Stimulated activated CD4-positive, alpha-beta T cell treated with anti-CD3 and anti-CD28 coated beads, Interleukin-2, amount 100 ng/mL, for 48 hours (primary cell): ENCODE measurements around the gene LRP2.

ENCODE experiments used
- DNase-seq, 2 donors: peaks; one replicate each; pipeline ENCODE4 v3.0.0-alpha.2; 2020

Gene LRP2

GRCh38 chr2:169114056-169114455, 248.3 kb downstream of the LRP2 start:
- no peak for DNase-seq

- no peak for DNase-seq
Measured at GRCh38 chr2:169112841-169113240, 249.5 kb downstream of the LRP2 start.

- no peak for DNase-seq
Measured at GRCh38 chr2:169110916-169111315, 251.4 kb downstream of the LRP2 start.

GRCh38 chr2:169110419-169110818, 251.9 kb downstream of the LRP2 start:
- no peak for DNase-seq

GRCh38 chr2:169109502-169110409, 252.6 kb downstream of the LRP2 start:
- DNase-seq: peak; percentile 74 to 77

GRCh38 chr2:169108099-169108884, 254.0 kb downstream of the LRP2 start:
- DNase-seq: no peak

- DNase-seq: no peak
Measured at GRCh38 chr2:169107645-169108044, 254.7 kb downstream of the LRP2 start.

- no peak for DNase-seq
Measured at GRCh38 chr2:169106563-169107545, 255.5 kb downstream of the LRP2 start.

- DNase-seq: no peak
Measured at GRCh38 chr2:169106134-169106533, 256.2 kb downstream of the LRP2 start.

GRCh38 chr2:169105476-169105875, 256.9 kb downstream of the LRP2 start:
- DNase-seq: no peak

GRCh38 chr2:169104848-169105247, 257.5 kb downstream of the LRP2 start:
- DNase-seq: no peak

GRCh38 chr2:169095621-169096105, 266.7 kb downstream of the LRP2 start:
- DNase-seq: no peak

- DNase-seq: no peak
Measured at GRCh38 chr2:169094676-169095075, 267.7 kb downstream of the LRP2 start.

GRCh38 chr2:169093535-169093934, 268.8 kb downstream of the LRP2 start:
- no peak for DNase-seq

GRCh38 chr2:169091761-169092519, 270.4 kb downstream of the LRP2 start:
- no peak for DNase-seq

- DNase-seq: no peak
Measured at GRCh38 chr2:169091256-169091655, 271.1 kb downstream of the LRP2 start.

GRCh38 chr2:169090133-169090820, 272.1 kb downstream of the LRP2 start:
- no peak for DNase-seq

GRCh38 chr2:169089182-169089581, 273.2 kb downstream of the LRP2 start:
- no peak for DNase-seq

GRCh38 chr2:169087757-169088379, 274.5 kb downstream of the LRP2 start:
- DNase-seq: no peak

- DNase-seq: no peak
Measured at GRCh38 chr2:169086893-169087467, 275.4 kb downstream of the LRP2 start.
